Tibial nerve (tissue), 4 donors: Measurements from ENCODE around the gene TAF1C. TPM values are rescaled to one million over a fixed set of nuclear protein-coding genes. Genes with fewer than 3 reads are reported as not detected.

Experiments
- DNase-seq, 2 donors: peaks; one replicate each; pipeline ENCODE4 v3.0.0-alpha.2; 2019; ENCODE audit warnings: low spot score in 2 of 2
- H3K27ac ChIP-seq, 4 donors: fragments of 200-600 bp; sonication (generic) in 3 of 4; one replicate each; pipeline ENCODE4 v1.5.1; 2017 to 2019; ENCODE audit warnings: mild to moderate bottlenecking in 1 of 4
- H3K27me3 ChIP-seq, 2 donors: fragments of 200-600 bp; sonication (generic) in 1 of 2; one replicate each; pipeline versions ENCODE4 v1.5.1 to v1.6.0; 2017 to 2019
- H3K36me3 ChIP-seq, 3 donors: fragments of 200-600 bp; sonication (generic); one replicate each; pipeline ENCODE4 v1.5.1; 2018 to 2019
- H3K4me1 ChIP-seq, 4 donors: fragments of 200-600 bp; sonication (generic) in 3 of 4; one replicate each; pipeline ENCODE4 v1.5.1; 2017 to 2019
- H3K4me3 ChIP-seq, 4 donors: fragments of 200-600 bp; sonication (generic) in 3 of 4; one replicate each; pipeline ENCODE4 v1.5.1; 2017 to 2019; ENCODE audit warnings: mild to moderate bottlenecking in 1 of 4, moderate library complexity in 1 of 4
- H3K9me3 ChIP-seq, 4 donors: fragments of 200-600 bp; sonication (generic) in 3 of 4; one replicate each; pipeline ENCODE4 v1.5.1; 2017 to 2019
- CTCF ChIP-seq, 5 experiments: fragments of 200-600 bp in 3 of 5; fragments of 450-650 bp in 2 of 5; sonication (generic) in 3 of 5; IDR thresholded peaks; one replicate each; pipeline ENCODE4 v1.5.1; 2016 to 2019; ENCODE audit warnings: antibody characterized with exemption in 5 of 5, mild to moderate bottlenecking in 3 of 5, moderate library complexity in 2 of 5
- EP300 ChIP-seq, 2 donors: sonication (generic); formaldehyde crosslinking; IDR thresholded peaks; one replicate each; pipeline ENCODE4 v1.6.1; 2017; ENCODE audit warnings: antibody characterized with exemption in 2 of 2, mild to moderate bottlenecking in 1 of 2
- POLR2A ChIP-seq, 2 donors: fragments of 450-650 bp; IDR thresholded peaks; one replicate each; pipeline ENCODE4 v1.6.1; 2017; ENCODE audit warnings: antibody characterized with exemption in 2 of 2, mild to moderate bottlenecking in 2 of 2, moderate library complexity in 2 of 2
- WGBS, 2 donors: methylation state at CpG; one replicate each; pipeline ENCODE4 v1.1.5; 2018; 5-methylcytosine and 5-hydroxymethylcytosine counted together
- total RNA-seq, 4 donors: library from RNA; depleted of rRNA; stranded (reverse); fragments of >200 nt; gene quantifications; one replicate each; pipeline ENCODE4 v1.1.0, GENCODE V29; 2016

Gene TAF1C
- total RNA-seq, 4 donors from 2014 or later: 50.7 to 109 (median 73.9) TPM

- DNase-seq: no peak
- Histone ChIP-seq H3K36me3 (no peaks in the 10 kb centered on the region), H3K9me3 (no peaks in the 10 kb centered on the region), H3K27ac (no peak overlapping the region), H3K27me3 (no peaks in the 10 kb centered on the region), H3K4me3 (no peak overlapping the region), H3K4me1 (peaks cover 0 to 16% (median 10%) of the 10 kb centered on the region in 4 donors)
- TF ChIP-seq POLR2A (IDR thresholded peaks at IDR 0.05) (no peak), CTCF (IDR thresholded peaks at IDR 0.05) (no peak), EP300 (IDR thresholded peaks at IDR 0.05) (no peak)
- WGBS, 2 donors: 83 to 92% methylated on average over 3 of the region's 3 CpGs
Observed at GRCh38 chr16:84225126-84225525, 38.3 kb upstream of the TAF1C start.

DNA sequence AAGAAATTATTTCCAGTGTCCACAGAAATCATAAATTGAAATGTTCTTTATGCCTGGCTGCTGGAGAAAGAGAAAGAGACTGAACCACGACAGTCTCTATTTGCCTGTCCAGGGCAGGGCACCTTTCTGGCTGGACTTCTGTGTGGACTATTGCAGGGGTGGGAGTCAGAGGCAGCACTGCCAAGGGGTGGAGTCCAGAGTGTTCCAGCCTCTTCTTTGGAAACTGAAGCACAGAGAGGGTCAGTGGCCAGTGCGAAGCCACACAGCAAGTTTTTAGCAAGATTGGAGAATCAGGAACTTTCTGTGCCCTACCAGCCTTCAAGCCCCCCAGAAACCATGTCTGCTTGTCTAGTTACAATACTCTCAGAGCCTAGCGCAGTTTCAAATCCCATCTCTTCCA is 37.7 kb upstream of the TAF1C start:
- Histone ChIP-seq H3K4me1 (peaks cover 0 to 16% (median 10%) of the 10 kb centered on the region in 4 donors), H3K27me3 (no peaks in the 10 kb centered on the region), H3K4me3 (no peak overlapping the region), H3K36me3 (no peaks in the 10 kb centered on the region), H3K9me3 (no peaks in the 10 kb centered on the region), H3K27ac (no peak overlapping the region)
- TF ChIP-seq POLR2A (IDR thresholded peaks at IDR 0.05): no peak
- no peak for TF ChIP-seq EP300 (IDR thresholded peaks at IDR 0.05)
- no peak for TF ChIP-seq CTCF (IDR thresholded peaks at IDR 0.05)
- DNase-seq: no peak
- 92 to 97% methylated on average over 3 of the region's 3 CpGs for WGBS, 2 donors

DNA sequence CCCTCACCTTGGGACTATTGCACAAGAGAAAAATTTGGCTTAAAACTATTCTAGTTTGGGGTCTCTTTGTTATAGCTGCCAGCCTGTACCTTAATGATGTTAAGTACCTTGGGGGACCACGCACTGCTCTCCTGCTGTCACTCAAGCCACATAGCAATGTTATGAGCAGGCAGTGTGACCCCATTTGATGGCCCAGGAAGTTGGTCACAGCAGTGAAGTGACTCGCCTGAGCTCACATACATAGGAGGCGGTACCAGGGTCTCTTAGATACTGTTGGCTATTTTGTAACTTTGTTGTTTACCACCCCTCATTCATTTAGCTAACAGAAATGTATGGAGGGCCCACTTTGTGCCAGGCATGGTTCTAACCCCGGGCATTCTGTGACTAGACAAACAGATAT is 36.6 kb upstream of the TAF1C start:
- no peak overlapping the region for H3K27ac ChIP-seq
- no peaks in the 10 kb centered on the region for H3K27me3 ChIP-seq
- no peak for DNase-seq
- TF ChIP-seq POLR2A (IDR thresholded peaks at IDR 0.05) (no peak), CTCF (IDR thresholded peaks at IDR 0.05) (no peak), EP300 (IDR thresholded peaks at IDR 0.05) (no peak)
- 74 to 85% methylated on average over 4 of the region's 4 CpGs for WGBS, 2 donors
- H3K36me3 ChIP-seq: no peaks in the 10 kb centered on the region
- H3K4me3 ChIP-seq: no peak overlapping the region
- no peaks in the 10 kb centered on the region for H3K9me3 ChIP-seq
- H3K4me1 ChIP-seq: peaks cover 0 to 13% (median 8%) of the 10 kb centered on the region in 4 donors

GRCh38 chr16:84220851-84221250 is 34.0 kb upstream of the TAF1C start:
- H3K27me3 ChIP-seq: no peaks in the 10 kb centered on the region
- no peaks in the 10 kb centered on the region for H3K4me1 ChIP-seq
- H3K27ac ChIP-seq: no peak overlapping the region
- no peak for DNase-seq
- TF ChIP-seq CTCF (IDR thresholded peaks at IDR 0.05) (no peak), EP300 (IDR thresholded peaks at IDR 0.05) (no peak), POLR2A (IDR thresholded peaks at IDR 0.05) (no peak)
- no peak overlapping the region for H3K4me3 ChIP-seq
- no peaks in the 10 kb centered on the region for H3K36me3 ChIP-seq
- WGBS, 2 donors: 94 to 100% methylated on average over 1 of the region's 1 CpG
- no peaks in the 10 kb centered on the region for H3K9me3 ChIP-seq

DNA sequence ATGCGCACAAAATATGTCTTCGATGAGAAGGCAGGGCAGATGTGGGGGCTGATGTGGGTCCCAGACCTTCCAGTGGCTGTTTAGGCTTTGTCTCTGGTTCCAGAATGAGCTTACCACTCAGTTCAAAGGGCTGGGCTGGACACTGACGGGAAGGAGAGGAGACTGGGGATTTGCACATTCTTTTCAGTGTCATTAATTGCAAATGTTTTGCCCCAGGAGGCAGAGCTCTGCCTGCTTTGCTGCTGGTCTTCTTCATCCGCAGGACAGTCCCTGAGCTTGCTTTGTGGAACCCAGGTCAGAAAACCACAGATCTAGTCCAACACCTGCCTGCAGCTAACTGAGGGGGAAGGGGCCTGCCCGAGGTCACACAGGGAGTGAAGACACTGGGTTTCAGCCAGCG is 32.1 kb upstream of the TAF1C start:
- no peak for DNase-seq
- H3K27ac ChIP-seq: no peak overlapping the region
- no peaks in the 10 kb centered on the region for H3K27me3 ChIP-seq
- TF ChIP-seq EP300 (IDR thresholded peaks at IDR 0.05) (no peak), POLR2A (IDR thresholded peaks at IDR 0.05) (no peak), CTCF (IDR thresholded peaks at IDR 0.05) (no peak)
- 66 to 78% methylated on average over 6 of the region's 6 CpGs for WGBS, 2 donors
- no peaks in the 10 kb centered on the region for H3K9me3 ChIP-seq
- no peaks in the 10 kb centered on the region for H3K36me3 ChIP-seq
- H3K4me1 ChIP-seq: no peaks in the 10 kb centered on the region
- no peak overlapping the region for H3K4me3 ChIP-seq
